ENCODE results near the gene OBSCN.
"Not testable (repeated sequence)": the region's sequence is repeated elsewhere in the genome, so short reads cannot be mapped to it uniquely, and the experiment has no call there.

OBSCN gene

DNA sequence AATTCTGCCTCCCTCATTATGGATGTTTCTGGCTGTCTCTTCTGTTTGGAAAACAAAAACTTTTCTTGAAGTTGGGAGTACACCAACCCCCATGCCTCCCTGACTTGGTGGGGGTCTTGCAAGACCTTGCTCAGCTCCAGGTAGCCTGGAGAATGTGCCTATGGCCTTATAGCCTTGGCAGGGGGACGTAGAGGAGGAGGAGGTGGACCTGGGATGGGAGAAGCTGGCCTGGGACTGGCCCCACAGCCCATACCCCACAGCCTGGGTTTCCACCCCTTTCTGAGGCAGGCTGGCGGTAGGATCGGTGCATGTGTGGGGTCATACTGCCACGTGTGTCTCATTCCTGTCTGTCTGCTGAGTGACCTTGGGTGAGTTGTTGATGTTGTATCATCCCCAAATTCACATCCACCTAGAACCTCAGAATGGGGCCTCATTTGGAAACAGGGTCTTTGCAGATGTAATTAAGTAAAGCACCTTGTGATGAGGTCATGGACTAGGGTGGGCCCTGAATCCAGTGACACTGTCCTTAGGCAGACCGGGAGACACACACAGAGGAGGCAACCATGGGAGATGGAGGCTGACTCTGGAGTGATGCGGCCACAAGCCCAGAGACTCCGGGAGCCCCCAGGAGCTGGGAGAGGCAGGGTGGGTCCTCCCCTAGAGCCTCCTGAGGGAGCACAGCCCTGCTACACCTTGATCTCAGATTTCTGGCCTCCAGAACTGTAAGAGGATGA, 18.5 kb downstream of the OBSCN start:
- TF ChIP-seq, protein P1, sequence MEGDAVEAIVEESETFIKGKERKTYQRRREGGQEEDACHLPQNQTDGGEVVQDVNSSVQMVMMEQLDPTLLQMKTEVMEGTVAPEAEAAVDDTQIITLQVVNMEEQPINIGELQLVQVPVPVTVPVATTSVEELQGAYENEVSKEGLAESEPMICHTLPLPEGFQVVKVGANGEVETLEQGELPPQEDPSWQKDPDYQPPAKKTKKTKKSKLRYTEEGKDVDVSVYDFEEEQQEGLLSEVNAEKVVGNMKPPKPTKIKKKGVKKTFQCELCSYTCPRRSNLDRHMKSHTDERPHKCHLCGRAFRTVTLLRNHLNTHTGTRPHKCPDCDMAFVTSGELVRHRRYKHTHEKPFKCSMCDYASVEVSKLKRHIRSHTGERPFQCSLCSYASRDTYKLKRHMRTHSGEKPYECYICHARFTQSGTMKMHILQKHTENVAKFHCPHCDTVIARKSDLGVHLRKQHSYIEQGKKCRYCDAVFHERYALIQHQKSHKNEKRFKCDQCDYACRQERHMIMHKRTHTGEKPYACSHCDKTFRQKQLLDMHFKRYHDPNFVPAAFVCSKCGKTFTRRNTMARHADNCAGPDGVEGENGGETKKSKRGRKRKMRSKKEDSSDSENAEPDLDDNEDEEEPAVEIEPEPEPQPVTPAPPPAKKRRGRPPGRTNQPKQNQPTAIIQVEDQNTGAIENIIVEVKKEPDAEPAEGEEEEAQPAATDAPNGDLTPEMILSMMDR (IDR thresholded peaks at IDR 0.05; ENCODE audit: low read depth, low read length, missing control alignments): no peak
- H3K4me3 ChIP-seq (replicated peaks; ENCODE audit: low read depth, low read length): no peak overlapping the region
- DNase-seq (ENCODE audit: extremely low read depth, low read depth): no peak

DNA sequence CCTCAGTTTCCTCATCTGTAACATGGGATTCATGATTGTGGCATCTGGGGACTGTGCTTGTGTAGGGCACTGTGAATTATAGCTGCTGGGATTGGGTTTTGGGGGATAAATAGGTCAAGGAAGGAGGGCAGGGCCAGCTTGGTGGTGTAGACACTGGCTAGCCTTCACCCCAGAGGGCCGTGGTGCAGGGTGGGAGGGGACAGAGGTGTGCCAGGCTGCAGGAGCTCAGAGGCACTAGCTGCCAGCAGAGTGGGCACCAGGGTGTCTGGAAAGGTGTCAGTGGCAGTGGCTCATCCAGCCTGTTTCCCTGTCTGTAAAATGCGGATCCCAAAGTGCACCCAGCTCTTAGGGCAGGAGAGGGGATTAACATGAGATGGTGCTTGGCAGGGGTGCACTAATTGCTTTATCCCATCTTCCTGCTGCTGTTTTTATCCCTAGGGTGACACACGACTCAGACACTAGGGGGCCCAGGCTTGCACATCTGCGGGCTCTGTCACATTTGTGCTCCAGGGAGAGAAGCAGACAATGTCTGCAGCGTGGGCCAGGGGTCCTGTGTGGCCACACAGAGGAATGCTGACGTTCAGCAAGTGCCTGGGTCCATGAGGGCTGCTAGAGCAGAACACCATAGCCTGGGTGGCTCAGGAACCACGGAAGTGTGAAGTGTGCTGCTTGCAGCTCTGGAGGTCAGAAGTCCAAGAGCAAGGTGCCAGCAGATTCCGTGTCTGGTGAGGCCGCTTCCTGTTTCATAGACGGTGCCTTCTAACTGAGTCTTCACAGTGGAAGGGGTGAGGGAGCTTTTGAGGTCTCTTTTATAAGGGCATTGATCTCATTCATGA, 19.3 kb downstream of the OBSCN start:
- DNase-seq (ENCODE audit: extremely low read depth, low read depth): no peak
- no peak overlapping the region for H3K4me3 ChIP-seq (replicated peaks; ENCODE audit: low read depth, low read length)
- TF ChIP-seq, protein P1 (IDR thresholded peaks at IDR 0.05; ENCODE audit: low read depth, low read length, missing control alignments): peak; percentile 43

DNA sequence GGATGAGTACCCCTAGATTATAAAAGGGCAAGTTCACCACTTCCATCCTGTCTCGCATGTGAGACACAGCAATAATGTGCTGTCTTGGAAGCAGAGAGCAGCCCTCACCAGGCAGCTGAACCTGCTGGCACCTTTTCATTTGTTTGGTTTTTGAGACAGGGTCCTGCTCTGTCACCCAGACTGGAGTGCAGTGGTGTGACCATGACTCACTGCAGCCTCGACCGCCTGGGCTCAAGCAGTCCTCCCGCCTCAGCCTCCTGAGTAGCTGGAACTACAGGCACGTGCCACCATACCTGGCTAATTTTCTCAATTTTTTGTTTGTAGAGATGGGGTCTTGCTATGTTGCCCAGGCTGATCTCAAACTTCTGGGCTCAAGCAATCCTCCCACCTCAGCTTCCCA, 20.3 kb downstream of the OBSCN start:
- H3K4me3 ChIP-seq (replicated peaks; ENCODE audit: low read depth, low read length); DNase-seq (ENCODE audit: extremely low read depth, low read depth): not testable (repeated sequence)

DNA sequence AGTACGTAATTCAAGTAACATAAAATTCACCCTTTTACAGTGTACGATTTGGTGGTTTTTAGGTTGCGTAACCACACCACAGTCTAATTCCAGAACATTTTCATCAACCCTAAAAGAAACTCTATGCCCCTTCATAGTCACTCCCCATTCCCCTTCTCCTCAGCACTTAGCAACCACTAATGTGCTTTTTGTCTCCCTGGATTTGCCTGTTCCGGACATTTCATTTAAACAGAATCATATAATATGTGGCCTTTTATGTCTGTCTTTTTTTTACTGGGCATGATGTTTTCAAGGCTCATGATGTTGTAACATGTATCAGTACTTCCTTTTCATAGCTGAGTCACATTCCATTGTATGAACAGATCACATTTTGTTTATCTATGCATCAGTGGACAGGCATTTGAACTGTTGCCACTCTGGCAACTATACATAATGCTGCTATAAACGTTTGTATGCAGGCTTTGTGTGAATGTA, 20.8 kb downstream of the OBSCN start:
- no peak for DNase-seq (ENCODE audit: extremely low read depth, low read depth)
- no peak overlapping the region for H3K4me3 ChIP-seq (replicated peaks; ENCODE audit: low read depth, low read length)
- TF ChIP-seq, protein P1 (IDR thresholded peaks at IDR 0.05; ENCODE audit: low read depth, low read length, missing control alignments): no peak

DNA sequence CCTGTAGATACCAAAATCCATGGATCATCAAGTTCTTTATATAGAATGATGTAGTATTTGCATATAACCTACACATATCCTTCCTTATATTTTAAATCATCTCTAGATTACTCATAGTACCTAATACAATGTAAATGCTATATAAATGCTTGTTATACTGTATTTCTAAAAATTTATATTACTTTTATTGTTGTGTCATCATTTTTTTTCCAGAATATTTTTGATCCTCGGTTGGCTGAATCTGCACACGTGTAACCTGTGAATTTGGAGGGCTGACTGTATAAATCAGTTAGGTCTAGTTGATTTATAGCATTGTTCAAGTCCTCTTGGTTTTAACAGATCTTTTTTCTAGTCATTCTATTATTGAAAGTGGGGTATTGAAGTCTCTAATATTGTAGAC, 23.3 kb downstream of the OBSCN start:
- DNase-seq (ENCODE audit: extremely low read depth, low read depth): no peak
- no peak overlapping the region for H3K4me3 ChIP-seq (replicated peaks; ENCODE audit: low read depth, low read length)
- TF ChIP-seq, protein P1 (IDR thresholded peaks at IDR 0.05; ENCODE audit: low read depth, low read length, missing control alignments): no peak

DNA sequence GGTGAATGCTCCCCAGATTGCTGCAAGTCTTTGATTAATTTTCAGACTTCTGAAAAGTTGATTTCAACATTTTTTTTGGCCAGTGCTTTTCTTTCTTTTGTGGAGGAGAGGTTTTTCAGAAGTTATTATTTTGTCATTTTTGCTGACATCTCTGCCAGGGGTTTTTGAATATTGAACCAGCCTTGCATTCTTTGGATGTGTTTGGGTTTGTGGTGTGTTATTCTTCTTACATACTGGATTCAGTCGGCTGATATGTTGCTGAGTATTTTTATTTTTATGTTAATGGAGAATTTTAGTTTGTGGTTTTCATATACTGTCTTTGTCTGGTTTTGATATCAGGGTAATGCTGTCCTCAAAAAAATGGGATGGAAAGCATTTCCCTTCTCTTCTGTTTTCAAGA, 25.3 kb downstream of the OBSCN start:
- no peak for DNase-seq (ENCODE audit: extremely low read depth, low read depth)
- H3K4me3 ChIP-seq (replicated peaks; ENCODE audit: low read depth, low read length): no peak overlapping the region
- TF ChIP-seq, protein P1 (IDR thresholded peaks at IDR 0.05; ENCODE audit: low read depth, low read length, missing control alignments): no peak

DNA sequence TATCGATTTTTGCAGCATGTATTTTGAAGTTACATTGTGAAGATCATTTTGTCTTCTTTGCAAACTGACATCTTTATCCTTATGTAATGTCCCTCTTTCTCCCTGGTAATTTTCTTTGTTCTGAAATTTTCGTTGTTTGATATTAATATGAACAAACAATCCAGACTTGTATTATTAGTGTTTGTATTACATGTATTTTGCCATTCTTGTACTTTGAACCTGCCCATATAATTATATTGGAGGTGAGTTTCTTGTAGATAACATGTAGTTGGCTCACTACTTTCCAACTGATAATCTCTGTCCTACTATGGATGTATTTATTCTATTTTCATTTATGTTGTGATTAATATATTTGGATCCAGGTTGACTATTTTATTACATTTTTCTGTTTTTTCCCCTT, 27.1 kb downstream of the OBSCN start:
- DNase-seq (ENCODE audit: extremely low read depth, low read depth): no peak
- TF ChIP-seq, protein P1 (IDR thresholded peaks at IDR 0.05; ENCODE audit: low read depth, low read length, missing control alignments): no peak
- H3K4me3 ChIP-seq (replicated peaks; ENCODE audit: low read depth, low read length): no peak overlapping the region

Measured in HFF-Myc (cell line).